ENCODE results near the gene BAIAP2.

GRCh38 chr17:81020767-81021497 is 14.0 kb upstream of the BAIAP2 start:
- TF ChIP-seq POLR2A (IDR thresholded peaks at IDR 0.05), result peak in 1 of 2 donors; percentile 25
- no peak for TF ChIP-seq CTCF (IDR thresholded peaks at IDR 0.05)

Data from thyroid gland (tissue), 4 donors.